K562 (cell line): ENCODE data around the gene NCAM2.
A peak's percentile ranks its signal among the peaks of the same experiment; 100 is the strongest.

Experiments used
- CTCF ChIP-seq, 3 experiments: IDR thresholded peaks in 2 of 3; conservative IDR thresholded peaks in 1 of 3; 2 replicates each; pipeline ENCODE4 v1.5.1; 2011 to 2012; ENCODE audit warnings: low read length in 3 of 3, mild to moderate bottlenecking in 3 of 3, control low read depth in 2 of 3, improper control_type of control experiment in 1 of 3, inconsistent platforms in 1 of 3, low read depth in 1 of 3, mixed read lengths in 1 of 3, moderate library complexity in 1 of 3; ENCODE audit not compliant: insufficient read depth in 2 of 3
- FOSL1 ChIP-seq: fragments of 200-800 bp; sonication (Bioruptor generic); conservative IDR thresholded peaks from 2 replicates; pipeline ENCODE4 v1.6.1; 2016; ENCODE audit warnings: missing genetic modification characterization, missing compliant biosample characterization
- NFIC ChIP-seq: fragments of 450-650 bp; IDR thresholded peaks from 2 replicates; pipeline ENCODE4 v1.6.1; 2017; ENCODE audit warnings: mild to moderate bottlenecking, inconsistent platforms
- ZKSCAN1 ChIP-seq: fragments of 150-350 bp; IDR thresholded peaks from 2 replicates; pipeline ENCODE4 v1.6.1; 2016; ENCODE audit warnings: low read depth, low read length
- ZNF263 ChIP-seq: sonication (generic); formaldehyde crosslinking; IDR thresholded peaks from 2 replicates; pipeline ENCODE4 v1.8.0; 2022; ENCODE audit warnings: mild to moderate bottlenecking, missing genetic modification reagents, borderline replicate concordance
- ZNF318 ChIP-seq, 2 experiments: fragments of 450-650 bp; IDR thresholded peaks; 2 replicates each; pipeline ENCODE4 v1.6.1; 2016; ENCODE audit warnings: mild to moderate bottlenecking in 2 of 2, borderline replicate concordance in 1 of 2, low read depth in 1 of 2, moderate library complexity in 1 of 2
- ZZZ3 ChIP-seq: fragments of 450-650 bp; IDR thresholded peaks from 2 replicates; pipeline ENCODE4 v1.6.1; 2016; ENCODE audit warnings: antibody characterized with exemption, mild to moderate bottlenecking, moderate library complexity

DNA sequence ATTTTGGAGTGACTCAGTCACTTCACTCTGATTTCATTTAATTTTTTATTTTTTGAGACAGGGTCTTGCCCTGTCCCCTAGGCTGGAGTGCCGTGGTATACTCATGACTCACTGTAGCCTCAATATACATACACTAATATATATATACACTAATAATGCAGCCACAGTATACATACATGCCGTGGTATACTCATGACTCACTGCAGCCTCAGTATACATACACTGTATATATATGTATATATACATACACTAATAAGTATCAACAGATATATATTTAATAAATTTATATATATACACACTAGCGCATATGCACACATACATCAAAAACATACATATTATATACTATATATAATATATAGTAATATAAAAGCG, 149.2 kb downstream of the NCAM2 start:
- no peak for TF ChIP-seq ZNF263 (CRISPR knock-in tag)
- no peak for TF ChIP-seq ZKSCAN1
- TF ChIP-seq ZNF318 (IDR thresholded peaks at IDR 0.05; ENCODE audit: borderline replicate concordance in 1 of 2, low read depth in 1 of 2), result no peak
- no peak for TF ChIP-seq NFIC
- TF ChIP-seq ZZZ3, result no peak
- peak; percentile 24; the same call in 1 of the 2 replicates for TF ChIP-seq FOSL1 (tag)
- no peak for TF ChIP-seq CTCF (IDR thresholded peaks at IDR 0.05 in 2 of 3, conservative IDR thresholded peaks at IDR 0.05 in 1 of 3; ENCODE audit: insufficient read depth in 2 of 3, low read depth in 1 of 3, low read length in 3 of 3)
